ENCODE measurements around the gene ZNF780A. TPM values are rescaled to one million over a fixed set of nuclear protein-coding genes. Genes with fewer than 3 reads are reported as not detected.
A peak's percentile ranks its signal among the peaks of the same experiment; 100 is the strongest.

ZNF780A gene
- total and polyA plus RNA-seq, 2 of the 13 experiments (the other 11 are each of a cell fraction or from before 2014, with no cell fraction given), result 13.5 to 22.7 TPM

DNA sequence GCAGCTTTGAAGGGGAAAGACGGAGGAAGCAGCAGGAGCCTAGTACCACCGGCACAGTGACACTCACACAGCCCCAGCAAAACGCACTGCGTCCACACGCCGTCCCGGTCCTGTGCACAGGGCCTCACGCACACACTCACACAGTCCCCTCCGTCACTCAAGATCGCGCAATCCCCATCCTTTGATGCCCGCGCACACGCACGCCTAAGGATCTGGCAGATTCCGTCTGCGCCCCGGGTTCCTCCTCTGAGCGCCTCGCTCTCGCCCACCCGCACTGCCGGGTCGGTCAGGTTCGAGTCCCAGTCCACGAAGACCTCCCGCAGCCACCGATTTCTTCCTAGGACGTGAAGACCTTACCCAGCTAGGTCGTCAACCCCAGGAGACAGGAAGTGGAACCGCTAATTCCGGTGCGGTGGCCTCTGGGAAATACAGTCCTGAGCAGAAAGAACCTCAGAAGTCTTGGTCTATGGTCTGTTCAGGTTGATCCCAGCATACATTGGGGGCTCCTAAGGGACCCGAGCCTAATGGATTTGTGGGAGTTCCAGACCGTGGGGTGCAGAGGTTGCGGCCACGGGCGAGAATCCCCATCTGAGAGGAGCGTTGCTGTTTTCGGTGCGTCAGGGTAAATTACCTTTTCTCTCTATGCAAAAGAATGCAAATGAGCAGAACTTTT lies 34.8 kb downstream of the ZNF780A start, which contains the start of gene ZNF780B (continued):
- no peak for TF ChIP-seq SP5 (CRISPR knock-in tag; IDR thresholded peaks at IDR 0.05; ENCODE audit: borderline replicate concordance, low read depth)
- no peak for TF ChIP-seq SYNCRIP (IDR thresholded peaks at IDR 0.05; ENCODE audit: insufficient read depth, low read depth, low read length)
- TF ChIP-seq NR2F6 (IDR thresholded peaks at IDR 0.05), result no peak
- TF ChIP-seq NR2F6 (CRISPR knock-in tag; IDR thresholded peaks at IDR 0.05), result no peak
- TF ChIP-seq, protein P1, sequence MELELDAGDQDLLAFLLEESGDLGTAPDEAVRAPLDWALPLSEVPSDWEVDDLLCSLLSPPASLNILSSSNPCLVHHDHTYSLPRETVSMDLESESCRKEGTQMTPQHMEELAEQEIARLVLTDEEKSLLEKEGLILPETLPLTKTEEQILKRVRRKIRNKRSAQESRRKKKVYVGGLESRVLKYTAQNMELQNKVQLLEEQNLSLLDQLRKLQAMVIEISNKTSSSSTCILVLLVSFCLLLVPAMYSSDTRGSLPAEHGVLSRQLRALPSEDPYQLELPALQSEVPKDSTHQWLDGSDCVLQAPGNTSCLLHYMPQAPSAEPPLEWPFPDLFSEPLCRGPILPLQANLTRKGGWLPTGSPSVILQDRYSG (CRISPR knock-in tag; IDR thresholded peaks at IDR 0.05), result no peak; the same call in 1 of the 2 replicates
- no peak for TF ChIP-seq FOXO1 (CRISPR knock-in tag; IDR thresholded peaks at IDR 0.05)
- no peak for TF ChIP-seq ZKSCAN1 (IDR thresholded peaks at IDR 0.05; ENCODE audit: low read length)
- no peak for TF ChIP-seq ZNF703 (CRISPR knock-in tag; IDR thresholded peaks at IDR 0.05; ENCODE audit: borderline replicate concordance)
- peak; percentile 47; the same call in 1 of the 2 replicates for TF ChIP-seq PHF21A (CRISPR knock-in tag; IDR thresholded peaks at IDR 0.05)
- TF ChIP-seq ZNF777 (CRISPR knock-in tag; IDR thresholded peaks at IDR 0.05), result peak; percentile 58
- 0 out of 2 replicates have a peak, but pooled peaks have one; percentile 80 for TF ChIP-seq ZNF678 (CRISPR knock-in tag; IDR thresholded peaks at IDR 0.05)
- peak; percentile 81 for TF ChIP-seq ZNF891 (CRISPR knock-in tag; IDR thresholded peaks at IDR 0.05)
- TF ChIP-seq ZIK1 (CRISPR knock-in tag; IDR thresholded peaks at IDR 0.05; ENCODE audit: borderline replicate concordance, low read depth), result 0 out of 2 replicates have a peak, but pooled peaks have one; percentile 30
- TF ChIP-seq NFIB (CRISPR knock-in tag; IDR thresholded peaks at IDR 0.05; ENCODE audit: borderline replicate concordance), result no peak
- no peak for TF ChIP-seq SRSF4 (IDR thresholded peaks at IDR 0.05; ENCODE audit: low read depth, low read length, poor library complexity, severe bottlenecking)
- no peak for TF ChIP-seq ZNF431 (CRISPR knock-in tag; IDR thresholded peaks at IDR 0.05; ENCODE audit: borderline replicate concordance, low read depth)
- TF ChIP-seq, protein P2, sequence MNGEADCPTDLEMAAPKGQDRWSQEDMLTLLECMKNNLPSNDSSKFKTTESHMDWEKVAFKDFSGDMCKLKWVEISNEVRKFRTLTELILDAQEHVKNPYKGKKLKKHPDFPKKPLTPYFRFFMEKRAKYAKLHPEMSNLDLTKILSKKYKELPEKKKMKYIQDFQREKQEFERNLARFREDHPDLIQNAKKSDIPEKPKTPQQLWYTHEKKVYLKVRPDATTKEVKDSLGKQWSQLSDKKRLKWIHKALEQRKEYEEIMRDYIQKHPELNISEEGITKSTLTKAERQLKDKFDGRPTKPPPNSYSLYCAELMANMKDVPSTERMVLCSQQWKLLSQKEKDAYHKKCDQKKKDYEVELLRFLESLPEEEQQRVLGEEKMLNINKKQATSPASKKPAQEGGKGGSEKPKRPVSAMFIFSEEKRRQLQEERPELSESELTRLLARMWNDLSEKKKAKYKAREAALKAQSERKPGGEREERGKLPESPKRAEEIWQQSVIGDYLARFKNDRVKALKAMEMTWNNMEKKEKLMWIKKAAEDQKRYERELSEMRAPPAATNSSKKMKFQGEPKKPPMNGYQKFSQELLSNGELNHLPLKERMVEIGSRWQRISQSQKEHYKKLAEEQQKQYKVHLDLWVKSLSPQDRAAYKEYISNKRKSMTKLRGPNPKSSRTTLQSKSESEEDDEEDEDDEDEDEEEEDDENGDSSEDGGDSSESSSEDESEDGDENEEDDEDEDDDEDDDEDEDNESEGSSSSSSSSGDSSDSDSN (CRISPR knock-in tag; IDR thresholded peaks at IDR 0.05), result peak; percentile 78
- TF ChIP-seq MXI1 (IDR thresholded peaks at IDR 0.05; ENCODE audit: borderline replicate concordance, low read depth, low read length), result no peak
- TF ChIP-seq, protein P3, sequence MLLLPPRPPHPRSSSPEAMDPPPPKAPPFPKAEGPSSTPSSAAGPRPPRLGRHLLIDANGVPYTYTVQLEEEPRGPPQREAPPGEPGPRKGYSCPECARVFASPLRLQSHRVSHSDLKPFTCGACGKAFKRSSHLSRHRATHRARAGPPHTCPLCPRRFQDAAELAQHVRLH (CRISPR knock-in tag; IDR thresholded peaks at IDR 0.05; ENCODE audit: borderline replicate concordance, low read depth), result no peak
- TF ChIP-seq, protein P4, sequence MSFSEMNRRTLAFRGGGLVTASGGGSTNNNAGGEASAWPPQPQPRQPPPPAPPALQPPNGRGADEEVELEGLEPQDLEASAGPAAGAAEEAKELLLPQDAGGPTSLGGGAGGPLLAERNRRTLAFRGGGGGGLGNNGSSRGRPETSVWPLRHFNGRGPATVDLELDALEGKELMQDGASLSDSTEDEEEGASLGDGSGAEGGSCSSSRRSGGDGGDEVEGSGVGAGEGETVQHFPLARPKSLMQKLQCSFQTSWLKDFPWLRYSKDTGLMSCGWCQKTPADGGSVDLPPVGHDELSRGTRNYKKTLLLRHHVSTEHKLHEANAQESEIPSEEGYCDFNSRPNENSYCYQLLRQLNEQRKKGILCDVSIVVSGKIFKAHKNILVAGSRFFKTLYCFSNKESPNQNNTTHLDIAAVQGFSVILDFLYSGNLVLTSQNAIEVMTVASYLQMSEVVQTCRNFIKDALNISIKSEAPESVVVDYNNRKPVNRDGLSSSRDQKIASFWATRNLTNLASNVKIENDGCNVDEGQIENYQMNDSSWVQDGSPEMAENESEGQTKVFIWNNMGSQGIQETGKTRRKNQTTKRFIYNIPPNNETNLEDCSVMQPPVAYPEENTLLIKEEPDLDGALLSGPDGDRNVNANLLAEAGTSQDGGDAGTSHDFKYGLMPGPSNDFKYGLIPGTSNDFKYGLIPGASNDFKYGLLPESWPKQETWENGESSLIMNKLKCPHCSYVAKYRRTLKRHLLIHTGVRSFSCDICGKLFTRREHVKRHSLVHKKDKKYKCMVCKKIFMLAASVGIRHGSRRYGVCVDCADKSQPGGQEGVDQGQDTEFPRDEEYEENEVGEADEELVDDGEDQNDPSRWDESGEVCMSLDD (CRISPR knock-in tag; IDR thresholded peaks at IDR 0.05; ENCODE audit: borderline replicate concordance), result peak; percentile 46; the same call in 1 of the 2 replicates
